GM18498 (cell line): ENCODE measurements around the gene PPM1N.

ENCODE experiments used
- ATAC-seq: cut with Tn5 transposase; IDR thresholded peaks from one replicate; pipeline ENCODE4 v1.9.1; 2021; ENCODE audit warnings: mild to moderate bottlenecking, moderate library complexity; ENCODE audit not compliant: unreplicated experiment

The PPM1N gene

GRCh38 chr19:45498411-45499195, at the start of gene PPM1N:
PPM1N (plus strand) TSS chr19:45498443; CDS start chr19:45498473, 30 bp downstream.
- ATAC-seq: no peak

GRCh38 chr19:45448887-45449299, 49.4 kb upstream of the PPM1N start:
- ATAC-seq: no peak

- ATAC-seq: no peak
Measured at GRCh38 chr19:45450012-45450333, 48.3 kb upstream of the PPM1N start.

GRCh38 chr19:45451131-45451849, 47.0 kb upstream of the PPM1N start:
- ATAC-seq: peak; percentile 32

GRCh38 chr19:45451850-45452387, 46.3 kb upstream of the PPM1N start:
- ATAC-seq: no peak

GRCh38 chr19:45455707-45456499, 42.3 kb upstream of the PPM1N start:
- no peak for ATAC-seq

GRCh38 chr19:45456500-45456815, 41.8 kb upstream of the PPM1N start:
- no peak for ATAC-seq

GRCh38 chr19:45457776-45458175, 40.5 kb upstream of the PPM1N start:
- no peak for ATAC-seq

GRCh38 chr19:45460807-45461347, 37.4 kb upstream of the PPM1N start:
- ATAC-seq: no peak

GRCh38 chr19:45462174-45462573, 36.1 kb upstream of the PPM1N start:
- ATAC-seq: no peak

GRCh38 chr19:45463241-45463640, 35.0 kb upstream of the PPM1N start:
- ATAC-seq: no peak

- ATAC-seq: no peak
Measured at GRCh38 chr19:45464274-45464673, 34.0 kb upstream of the PPM1N start.

- no peak for ATAC-seq
Measured at GRCh38 chr19:45464852-45465441, 33.3 kb upstream of the PPM1N start.

- no peak for ATAC-seq
Measured at GRCh38 chr19:45467115-45467455, 31.2 kb upstream of the PPM1N start.

GRCh38 chr19:45467456-45468158, 30.6 kb upstream of the PPM1N start, which contains the start of gene FOSB:
FOSB (plus strand) TSS chr19:45467996; CDS start chr19:45468587, 591 bp downstream.
- ATAC-seq: peak; percentile 54

- ATAC-seq: peak; percentile 13
Measured at GRCh38 chr19:45468159-45468651, 30.0 kb upstream of the PPM1N start.

GRCh38 chr19:45468803-45469131, 29.5 kb upstream of the PPM1N start:
- ATAC-seq: peak; percentile 17

GRCh38 chr19:45469132-45469944, 28.9 kb upstream of the PPM1N start:
- ATAC-seq: peak; percentile 54
